GM12878 (cell line): ENCODE measurements around the gene PEX1. TPM values are rescaled to one million over a fixed set of nuclear protein-coding genes. Genes with fewer than 3 reads are reported as not detected.
"Not testable (repeated sequence)": the region's sequence is repeated elsewhere in the genome, so short reads cannot be mapped to it uniquely, and the experiment has no call there.

Experiments
- ATAC-seq: fragments of 200-7000 bp; cut with Tn5 transposase; 3 replicates; pipeline ENCODE4 v1.9.1; 2020; ENCODE audit warnings: mild to moderate bottlenecking, moderate library complexity
- BruUV-seq: library from RNA; stranded (reverse); fragments of 400-500 nt; replicated peaks from 2 replicates; lab custom pipeline; 2021; lab: Mats Ljungman, UMichigan
- CTCF ChIA-PET: fragments of 300-600 bp; sonication (Branson Sonifier 250); formaldehyde crosslinking; extraction: SDS; loops from one replicate; lab custom pipeline; 2021; ENCODE audit warnings: inconsistent platforms; lab: Yijun Ruan, JAX
- POLR2A ChIA-PET: fragments of 350-600 bp; formaldehyde crosslinking; extraction: SDS; loops from one replicate; lab custom pipeline; 2021; ENCODE audit warnings: inconsistent platforms; lab: Charles Lee
- RAD21 ChIA-PET: fragments of 300-600 bp; sonication (Branson Sonifier 250); formaldehyde crosslinking; loops from one replicate; lab custom pipeline; 2023; ENCODE audit warnings: antibody characterized with exemption; ENCODE audit not compliant: unreplicated experiment; lab: Charles Lee
- SMC1A ChIA-PET: fragments of 300-600 bp; sonication (Branson Sonifier 250); formaldehyde crosslinking; loops from one replicate; lab custom pipeline; 2023; ENCODE audit not compliant: unreplicated experiment, uncharacterized antibody; lab: Charles Lee
- DNase-seq: peaks from one replicate; pipeline ENCODE4 v3.0.0-alpha.2; 2011; ENCODE audit warnings: low read depth, low spot score
- FAIRE-seq: peaks from 3 replicates; lab custom pipeline; 2011; peaks lifted over from hg19 to GRCh38; lab: Jason Lieb, UNC
- H2AFZ ChIP-seq: 2 replicates; pipeline ENCODE4 v1.6.0; 2011; ENCODE audit warnings: low read depth, low read length, control low read depth; ENCODE audit not compliant: control insufficient read depth
- H3K27ac ChIP-seq: 2 replicates; pipeline ENCODE4 v1.5.1; 2011; ENCODE audit warnings: control low read depth; ENCODE audit not compliant: control insufficient read depth, insufficient read depth
- H3K27me3 ChIP-seq, 2 experiments: replicated peaks in 1 of 2; 2 replicates each; pipeline versions ENCODE4 v1.6.0 to v1.6.1; 2011; ENCODE audit warnings: low read length in 1 of 2; ENCODE audit not compliant: control insufficient read depth in 2 of 2, insufficient read depth in 2 of 2
- H3K36me3 ChIP-seq, 2 experiments: 2 replicates each; pipeline ENCODE4 v1.5.1; 2011; ENCODE audit warnings: low read length in 1 of 2; ENCODE audit not compliant: control insufficient read depth in 2 of 2, insufficient read depth in 2 of 2
- H3K4me1 ChIP-seq: 2 replicates; pipeline ENCODE4 v1.6.1; 2011; ENCODE audit warnings: mild to moderate bottlenecking, low read length, moderate library complexity, mixed read lengths; ENCODE audit not compliant: control insufficient read depth, insufficient read depth
- H3K4me2 ChIP-seq: 2 replicates; pipeline ENCODE4 v1.6.0; 2011; ENCODE audit warnings: control low read depth; ENCODE audit not compliant: control insufficient read depth, insufficient read depth
- H3K4me3 ChIP-seq: fragments of 200-600 bp; sonication (generic); 2 replicates; pipeline ENCODE4 v1.5.1; 2016
- H3K79me2 ChIP-seq: 2 replicates; pipeline ENCODE4 v1.6.0; 2011; ENCODE audit warnings: low read length; ENCODE audit not compliant: control insufficient read depth, insufficient read depth
- H3K9ac ChIP-seq: 2 replicates; pipeline ENCODE4 v1.8.0; 2011; ENCODE audit warnings: low read length, control low read depth, mixed read lengths; ENCODE audit not compliant: control insufficient read depth, insufficient read depth
- H3K9me3 ChIP-seq: replicated peaks from 3 replicates; pipeline ENCODE4 v1.5.1; 2011; ENCODE audit warnings: mild to moderate bottlenecking, low read length; ENCODE audit not compliant: control insufficient read depth, insufficient read depth
- H4K20me1 ChIP-seq: 2 replicates; pipeline ENCODE4 v1.6.0; 2011; ENCODE audit not compliant: control insufficient read depth, insufficient read depth
- BHLHE40 ChIP-seq, 2 experiments: fragments of 450-650 bp in 1 of 2; IDR thresholded peaks; 2 replicates each; pipeline ENCODE4 v1.6.1; 2011 to 2017; ENCODE audit warnings: low read depth in 2 of 2, borderline replicate concordance in 1 of 2, improper control_type of control experiment in 1 of 2, low read length in 1 of 2, mild to moderate bottlenecking in 1 of 2
- CREB1 ChIP-seq: IDR thresholded peaks from 2 replicates; pipeline ENCODE4 v1.6.1; 2012; ENCODE audit warnings: low read depth, mild to moderate bottlenecking, inconsistent platforms
- IKZF1 ChIP-seq: fragments of 450-650 bp; conservative IDR thresholded peaks from 2 replicates; pipeline ENCODE4 v1.6.1; 2017; ENCODE audit warnings: antibody characterized with exemption, mild to moderate bottlenecking
- RBBP5 ChIP-seq: fragments of 200-600 bp; sonication (generic); conservative IDR thresholded peaks from 2 replicates; pipeline ENCODE4 v1.6.1; 2016
- RUNX3 ChIP-seq: IDR thresholded peaks from 2 replicates; pipeline ENCODE4 v1.6.1; 2012; ENCODE audit warnings: low read length, inconsistent platforms
- SRF ChIP-seq, 2 experiments: IDR thresholded peaks; 2 replicates each; pipeline ENCODE4 v1.6.1; 2011; ENCODE audit warnings: low read depth in 2 of 2, low read length in 2 of 2, mild to moderate bottlenecking in 1 of 2, moderate library complexity in 1 of 2
- SUPT20H ChIP-seq: IDR thresholded peaks from 2 replicates; pipeline ENCODE4 v1.6.1; 2011; ENCODE audit warnings: low read depth, mild to moderate bottlenecking, low read length, moderate library complexity, borderline replicate concordance; ENCODE audit not compliant: control insufficient read depth
- TCF12 ChIP-seq: IDR thresholded peaks from 2 replicates; pipeline ENCODE4 v1.6.1; 2011; ENCODE audit warnings: low read depth, mild to moderate bottlenecking, low read length
- USF2 ChIP-seq: IDR thresholded peaks from 2 replicates; pipeline ENCODE4 v1.6.1; 2011; ENCODE audit warnings: low read depth, low read length, improper control_type of control experiment, borderline replicate concordance
- ZBTB33 ChIP-seq: fragments of 450-650 bp; IDR thresholded peaks from 2 replicates; pipeline ENCODE4 v1.6.1; 2017; ENCODE audit warnings: mild to moderate bottlenecking
- WGBS: methylation state at CpG from one replicate; pipeline ENCODE4 v1.1.6; 2016; ENCODE audit warnings: low lambda C conversion rate; ENCODE audit not compliant: insufficient replicate concordance, insufficient coverage; ENCODE audit errors: missing lambda C conversion rate; 5-methylcytosine and 5-hydroxymethylcytosine counted together
- in situ Hi-C: fragments of 300-500 bp; cut with MboI; formaldehyde crosslinking; loops from 9 replicates; pipeline ENCODE4 v1.14.3; 2018; ENCODE audit warnings: mixed read lengths
- intact Hi-C: fragments of 100-400 bp; cut with micrococcal nuclease; formaldehyde crosslinking; loops from one replicate; pipeline ENCODE4 v1.14.2; 2022; ENCODE audit not compliant: unreplicated experiment
- polyA plus RNA-seq, 11 experiments: library from polyadenylated mRNA; depleted of rRNA in 4 of 11; unstranded in 6 of 11; stranded (reverse) in 5 of 11; fragments of >200 nt; fragmentation: Nextera tagmentation in 4 of 11; fragmentation: Illumina TruSeq in 1 of 11; extraction: Ambion mirVana in 4 of 11; extraction: Trizol in 1 of 11; gene quantifications; 1 replicate in 1 of 11; 2 replicates in 10 of 11; pipeline versions ENCODE4 v1.2.1 to v1.2.3, GENCODE V29; 2011 to 2016; ENCODE audit warnings: inconsistent platforms in 2 of 11, missing spikeins in 2 of 11, low read depth in 1 of 11
- total RNA-seq, 4 experiments: library from RNA; depleted of rRNA in 3 of 4; stranded (reverse); fragments of >200 nt in 3 of 4; fragmentation: Illumina TruSeq in 1 of 4; extraction: Trizol in 1 of 4; gene quantifications; 2 replicates each; pipeline versions ENCODE4 v1.2.1 to v1.2.3, GENCODE V29; 2013 to 2021
- TF ChIP-seq, protein P1 (sequence below): fragments of 450-650 bp; IDR thresholded peaks from 2 replicates; pipeline ENCODE4 v1.6.1; 2016; ENCODE audit warnings: mild to moderate bottlenecking
- TF ChIP-seq, protein P2 (sequence below): IDR thresholded peaks from 2 replicates; pipeline ENCODE4 v1.6.1; 2011; ENCODE audit warnings: borderline replicate concordance, low read depth, mild to moderate bottlenecking, moderate library complexity, mixed read lengths, low read length; ENCODE audit not compliant: insufficient read depth; ENCODE audit errors: extremely low read length

PEX1 gene
- total and polyA plus RNA-seq, 10 of the 15 experiments (the other 5 are each of a cell fraction or from before 2014, with no cell fraction given): 6.7 to 22.9 (median 15.4) TPM

DNA sequence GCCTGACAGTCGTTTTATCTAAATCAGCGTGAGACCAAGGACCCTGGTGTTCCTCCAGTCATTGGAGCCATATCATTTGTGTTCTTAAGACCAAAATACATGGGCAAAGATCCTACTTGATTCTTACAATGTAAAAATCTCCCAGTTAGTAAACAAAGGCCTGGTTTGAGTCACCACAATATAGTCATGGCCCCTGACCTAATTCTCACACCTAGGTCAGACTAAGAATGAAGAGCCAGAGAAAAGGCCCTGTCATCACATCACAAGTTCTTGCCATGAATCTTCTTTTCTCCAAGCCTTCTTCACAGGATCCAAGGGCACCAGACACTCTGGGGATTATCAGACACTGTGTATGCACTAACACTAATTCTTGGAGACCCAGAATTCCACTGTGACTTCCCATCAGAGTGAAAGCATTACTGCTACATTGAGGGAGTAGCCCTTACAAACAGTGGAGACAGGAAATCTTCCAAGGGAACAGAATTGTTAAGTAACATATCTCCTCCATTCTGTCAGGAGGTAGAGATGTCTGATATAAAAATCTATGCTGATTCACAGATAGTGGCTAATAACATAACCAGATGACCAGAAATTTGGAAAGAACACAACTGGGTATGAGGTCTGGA lies 42.9 kb downstream of the PEX1 start:
- H3K9me3 ChIP-seq: no peaks in the 10 kb centered on the region
- no peaks in the 10 kb centered on the region for H3K4me1 ChIP-seq
- no peak overlapping the region for H3K9ac ChIP-seq
- H3K36me3 ChIP-seq: peaks cover 2 to 4% of the 10 kb centered on the region in 2 experiments; a peak in 2 of 4 replicates
- SMC1A ChIA-PET: no interaction called here
- no peak overlapping the region for H3K27ac ChIP-seq
- RAD21 ChIA-PET: no interaction called here
- in situ Hi-C loops (no loop called here), intact Hi-C loops (no loop called here)
- WGBS: 100% methylated on average over 2 of the region's 2 CpGs
- CTCF ChIA-PET: interaction anchor here (1.3 kb wide), 1 partner anchor 24 kb away, joined by 4 read pairs; no protein-coding TSS in a partner anchor
- H3K79me2 ChIP-seq: no peaks in the 10 kb centered on the region
- H3K27me3 ChIP-seq: no peaks in the 10 kb centered on the region
- no peak overlapping the region for H3K4me3 ChIP-seq
- FAIRE-seq: no peak
- no peak for TF ChIP-seq RBBP5
- TF ChIP-seq, protein P1, sequence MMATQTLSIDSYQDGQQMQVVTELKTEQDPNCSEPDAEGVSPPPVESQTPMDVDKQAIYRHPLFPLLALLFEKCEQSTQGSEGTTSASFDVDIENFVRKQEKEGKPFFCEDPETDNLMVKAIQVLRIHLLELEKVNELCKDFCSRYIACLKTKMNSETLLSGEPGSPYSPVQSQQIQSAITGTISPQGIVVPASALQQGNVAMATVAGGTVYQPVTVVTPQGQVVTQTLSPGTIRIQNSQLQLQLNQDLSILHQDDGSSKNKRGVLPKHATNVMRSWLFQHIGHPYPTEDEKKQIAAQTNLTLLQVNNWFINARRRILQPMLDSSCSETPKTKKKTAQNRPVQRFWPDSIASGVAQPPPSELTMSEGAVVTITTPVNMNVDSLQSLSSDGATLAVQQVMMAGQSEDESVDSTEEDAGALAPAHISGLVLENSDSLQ: no peak
- no peak for TF ChIP-seq SRF (IDR thresholded peaks at IDR 0.05; ENCODE audit: low read depth in 2 of 2, low read length in 2 of 2)
- no peak for TF ChIP-seq IKZF1
- no peak for TF ChIP-seq BHLHE40 (IDR thresholded peaks at IDR 0.05; ENCODE audit: borderline replicate concordance in 1 of 2, low read depth in 2 of 2, low read length in 1 of 2)
- TF ChIP-seq RUNX3: no peak
- no peak for TF ChIP-seq CREB1
- TF ChIP-seq ZBTB33: no peak
- no peak for TF ChIP-seq TCF12
- TF ChIP-seq SUPT20H: no peak
- TF ChIP-seq USF2: no peak
- TF ChIP-seq, protein P2, sequence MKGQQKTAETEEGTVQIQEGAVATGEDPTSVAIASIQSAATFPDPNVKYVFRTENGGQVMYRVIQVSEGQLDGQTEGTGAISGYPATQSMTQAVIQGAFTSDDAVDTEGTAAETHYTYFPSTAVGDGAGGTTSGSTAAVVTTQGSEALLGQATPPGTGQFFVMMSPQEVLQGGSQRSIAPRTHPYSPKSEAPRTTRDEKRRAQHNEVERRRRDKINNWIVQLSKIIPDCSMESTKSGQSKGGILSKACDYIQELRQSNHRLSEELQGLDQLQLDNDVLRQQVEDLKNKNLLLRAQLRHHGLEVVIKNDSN: no peak
- H2AFZ ChIP-seq: no peak overlapping the region
- no peak for ATAC-seq
- no peaks in the 10 kb centered on the region for H4K20me1 ChIP-seq
- POLR2A ChIA-PET: no interaction called here
- H3K4me2 ChIP-seq: no peak overlapping the region
- no TSS peak for BruUV-seq
- no peak for DNase-seq

- H3K4me2 ChIP-seq, FAIRE-seq, H3K36me3 ChIP-seq, H3K9ac ChIP-seq, RAD21 ChIA-PET, DNase-seq, H2AFZ ChIP-seq, H3K27me3 ChIP-seq, BruUV-seq, H3K4me3 ChIP-seq, H3K27ac ChIP-seq, SMC1A ChIA-PET, H4K20me1 ChIP-seq, in situ Hi-C loops, POLR2A ChIA-PET, H3K9me3 ChIP-seq, H3K79me2 ChIP-seq, CTCF ChIA-PET, H3K4me1 ChIP-seq, ATAC-seq, intact Hi-C loops: not testable (repeated sequence)
- WGBS: 88% methylated on average over 6 of the region's 6 CpGs
Observed at GRCh38 chr7:92484226-92484625, 44.1 kb downstream of the PEX1 start.
